Urinary bladder (tissue), 4 donors: ENCODE measurements around the gene SLC66A3. TPM values are rescaled to one million over a fixed set of nuclear protein-coding genes. Genes with fewer than 3 reads are reported as not detected.
A peak's percentile ranks its signal among the peaks of the same experiment; 100 is the strongest.

Experiments
- DNase-seq: peaks from one replicate; pipeline ENCODE4 v3.0.0-alpha.2; 2015; ENCODE audit errors: extremely low spot score
- H3K27ac ChIP-seq: one replicate; pipeline ENCODE4 v1.5.1; 2013; ENCODE audit warnings: low read depth, mild to moderate bottlenecking, moderate library complexity
- H3K36me3 ChIP-seq: one replicate; pipeline ENCODE4 v1.6.1; 2013; ENCODE audit warnings: mild to moderate bottlenecking, moderate library complexity; ENCODE audit not compliant: insufficient read depth
- H3K4me1 ChIP-seq: one replicate; pipeline ENCODE4 v1.6.1; 2013; ENCODE audit warnings: mild to moderate bottlenecking, moderate library complexity; ENCODE audit not compliant: insufficient read depth
- H3K4me3 ChIP-seq: one replicate; pipeline ENCODE4 v1.5.1; 2013; ENCODE audit warnings: low read depth, low read length
- WGBS: extraction: QIAGEN DNeasy Blood & Tissue Kit; methylation state at CpG from one replicate; pipeline ENCODE4 v1.1.7; 2013; 5-methylcytosine and 5-hydroxymethylcytosine counted together
- polyA plus RNA-seq: library from polyadenylated mRNA; stranded (reverse); fragments of 200-250 nt; gene quantifications from one replicate; pipeline ENCODE4 v1.2.3, GENCODE V29; 2013
- total RNA-seq: library from RNA; depleted of rRNA; stranded (reverse); fragments of >200 nt; gene quantifications from one replicate; pipeline ENCODE4 v1.2.3, GENCODE V29; 2014
- donor health status: healthy with polysubstance abuse.
- donor health status: healthy.

The SLC66A3 gene
- total and polyA plus RNA-seq, 2 donors: 39.4 to 44.1 TPM

GRCh38 chr2:11145350-11145749 lies 9.9 kb upstream of the SLC66A3 start:
- Histone ChIP-seq H3K4me1 (no peaks in the 10 kb centered on the region), H3K27ac (no peak overlapping the region), H3K36me3 (no peaks in the 10 kb centered on the region), H3K4me3 (no peak overlapping the region)
- WGBS: 97% methylated on average over 1 of the region's 1 CpG
- no peak for DNase-seq

GRCh38 chr2:11146076-11146475 lies 9.2 kb upstream of the SLC66A3 start:
- 91% methylated on average over 3 of the region's 3 CpGs for WGBS
- no peak overlapping the region for H3K4me3 ChIP-seq
- H3K4me1 ChIP-seq: no peaks in the 10 kb centered on the region
- no peaks in the 10 kb centered on the region for H3K36me3 ChIP-seq
- no peak for DNase-seq
- no peak overlapping the region for H3K27ac ChIP-seq

- Histone ChIP-seq H3K4me3 (no peak overlapping the region), H3K4me1 (no peaks in the 10 kb centered on the region), H3K27ac (no peak overlapping the region), H3K36me3 (no peaks in the 10 kb centered on the region)
- DNase-seq: no peak
- 32% methylated on average over 3 of the region's 3 CpGs for WGBS
Observed at GRCh38 chr2:11147263-11147662, 8.0 kb upstream of the SLC66A3 start.

- Histone ChIP-seq H3K4me1 (no peaks in the 10 kb centered on the region), H3K36me3 (no peaks in the 10 kb centered on the region), H3K4me3 (no peak overlapping the region), H3K27ac (no peak overlapping the region)
- no peak for DNase-seq
- WGBS: 91% methylated on average over 6 of the region's 6 CpGs
Observed at GRCh38 chr2:11152591-11152990, 2.7 kb upstream of the SLC66A3 start.

- DNase-seq: no peak
- Histone ChIP-seq H3K36me3 (no peaks in the 10 kb centered on the region), H3K27ac (peak overlapping the region; percentile 73), H3K4me3 (peak overlapping the region; percentile 38), H3K4me1 (no peaks in the 10 kb centered on the region)
- WGBS: 59% methylated on average over 35 of the region's 35 CpGs
Observed at GRCh38 chr2:11154016-11154922, 998 bp upstream of the SLC66A3 start.

- Histone ChIP-seq H3K4me3 (peak overlapping the region; percentile 38), H3K4me1 (no peaks in the 10 kb centered on the region), H3K36me3 (no peaks in the 10 kb centered on the region), H3K27ac (peak overlapping the region; percentile 73)
- WGBS: 1% methylated on average over 37 of the region's 49 CpGs
- peak; percentile 89 for DNase-seq
Observed at GRCh38 chr2:11154923-11155380, 315 bp upstream of the SLC66A3 start.

- WGBS: 96% methylated on average over 13 of the region's 13 CpGs
Observed at GRCh38 chr2:11156396-11157075, 1.3 kb downstream of the SLC66A3 start.

GRCh38 chr2:11157296-11157695 lies 2.0 kb downstream of the SLC66A3 start:
- Histone ChIP-seq H3K4me3 (no peak overlapping the region), H3K4me1 (no peaks in the 10 kb centered on the region), H3K27ac (no peak overlapping the region), H3K36me3 (no peaks in the 10 kb centered on the region)
- 94% methylated on average over 6 of the region's 6 CpGs for WGBS
- DNase-seq: no peak

More at GRCh38 chr2:11156396-11157075, 1.3 kb downstream of the SLC66A3 start:
- Histone ChIP-seq H3K36me3 (no peaks in the 10 kb centered on the region), H3K4me3 (peak overlapping the region; percentile 61), H3K27ac (no peak overlapping the region), H3K4me1 (no peaks in the 10 kb centered on the region)
- no peak for DNase-seq

GRCh38 chr2:11157731-11158130 lies 2.5 kb downstream of the SLC66A3 start:
- no peaks in the 10 kb centered on the region for H3K36me3 ChIP-seq
- WGBS: 93% methylated on average over 4 of the region's 4 CpGs
- H3K4me1 ChIP-seq: no peaks in the 10 kb centered on the region
- H3K27ac ChIP-seq: no peak overlapping the region
- no peak for DNase-seq
- H3K4me3 ChIP-seq: no peak overlapping the region

- no peak overlapping the region for H3K27ac ChIP-seq
- 82% methylated on average over 14 of the region's 14 CpGs for WGBS
- DNase-seq: no peak
- H3K36me3 ChIP-seq: no peaks in the 10 kb centered on the region
- no peaks in the 10 kb centered on the region for H3K4me1 ChIP-seq
- H3K4me3 ChIP-seq: no peak overlapping the region
Observed at GRCh38 chr2:11158916-11159573, 3.8 kb downstream of the SLC66A3 start.

- whole genome bisulfite sequencing: 96% methylated on average over 14 of the region's 14 CpGs
- H3K27ac ChIP-seq: no peak overlapping the region
- no peak for DNase-seq
Observed at GRCh38 chr2:11159574-11160170, 4.4 kb downstream of the SLC66A3 start.

GRCh38 chr2:11160256-11160655 lies 5.0 kb downstream of the SLC66A3 start:
- H3K4me1 ChIP-seq: no peaks in the 10 kb centered on the region
- H3K36me3 ChIP-seq: no peaks in the 10 kb centered on the region
- WGBS: 90% methylated on average over 13 of the region's 13 CpGs
- no peak for DNase-seq
- H3K4me3 ChIP-seq: no peak overlapping the region
- H3K27ac ChIP-seq: no peak overlapping the region

More at GRCh38 chr2:11159574-11160170, 4.4 kb downstream of the SLC66A3 start:
- H3K36me3 ChIP-seq: no peaks in the 10 kb centered on the region
- no peaks in the 10 kb centered on the region for H3K4me1 ChIP-seq
- no peak overlapping the region for H3K4me3 ChIP-seq

- H3K4me3 ChIP-seq: no peak overlapping the region
- no peak for DNase-seq
- no peak overlapping the region for H3K27ac ChIP-seq
- no peaks in the 10 kb centered on the region for H3K4me1 ChIP-seq
- H3K36me3 ChIP-seq: no peaks in the 10 kb centered on the region
- 87% methylated on average over 15 of the region's 15 CpGs for WGBS
Observed at GRCh38 chr2:11160731-11161455, 5.6 kb downstream of the SLC66A3 start.
